SJSA1 (cell line): ENCODE results near the gene SLC35F4. TPM values are rescaled to one million over a fixed set of nuclear protein-coding genes. Genes with fewer than 3 reads are reported as not detected.
"Not testable (repeated sequence)": the region's sequence is repeated elsewhere in the genome, so short reads cannot be mapped to it uniquely, and the experiment has no call there.

Source experiments
- DNase-seq, 2 experiments: peaks; one replicate each; pipeline ENCODE4 v3.0.0-alpha.2; 2015 to 2020; ENCODE audit warnings: low spot score in 2 of 2, low read depth in 1 of 2
- H3K27ac ChIP-seq: fragments of 250-450 bp; sonication (Bioruptor Pico); 2 replicates; pipeline ENCODE4 v1.5.1; 2020; ENCODE audit warnings: mild to moderate bottlenecking, moderate library complexity
- H3K27me3 ChIP-seq: fragments of 250-450 bp; sonication (Bioruptor Pico); replicated peaks from 2 replicates; pipeline ENCODE4 v1.5.1; 2020; ENCODE audit warnings: mild to moderate bottlenecking, moderate library complexity
- H3K36me3 ChIP-seq: fragments of 250-450 bp; sonication (Bioruptor Pico); 2 replicates; pipeline ENCODE4 v1.5.1; 2020; ENCODE audit warnings: mild to moderate bottlenecking
- H3K4me1 ChIP-seq: fragments of 250-450 bp; sonication (Bioruptor Pico); replicated peaks from 2 replicates; pipeline ENCODE4 v1.6.1; 2021; ENCODE audit warnings: mild to moderate bottlenecking
- H3K4me3 ChIP-seq: fragments of 250-450 bp; sonication (Bioruptor Pico); 2 replicates; pipeline ENCODE4 v1.5.1; 2020; ENCODE audit warnings: mild to moderate bottlenecking
- H3K9me3 ChIP-seq: fragments of 250-450 bp; sonication (Bioruptor Pico); replicated peaks from 2 replicates; pipeline ENCODE4 v1.5.1; 2020; ENCODE audit warnings: mild to moderate bottlenecking
- total RNA-seq: library from RNA; depleted of rRNA; stranded (reverse); fragments of >200 nt; shearing (Covaris generic); gene quantifications from 2 replicates; pipeline ENCODE4 v1.2.3, GENCODE V29; 2014

The SLC35F4 gene
- total RNA-seq, 1 experiment from 2014 or later = not detected

DNA sequence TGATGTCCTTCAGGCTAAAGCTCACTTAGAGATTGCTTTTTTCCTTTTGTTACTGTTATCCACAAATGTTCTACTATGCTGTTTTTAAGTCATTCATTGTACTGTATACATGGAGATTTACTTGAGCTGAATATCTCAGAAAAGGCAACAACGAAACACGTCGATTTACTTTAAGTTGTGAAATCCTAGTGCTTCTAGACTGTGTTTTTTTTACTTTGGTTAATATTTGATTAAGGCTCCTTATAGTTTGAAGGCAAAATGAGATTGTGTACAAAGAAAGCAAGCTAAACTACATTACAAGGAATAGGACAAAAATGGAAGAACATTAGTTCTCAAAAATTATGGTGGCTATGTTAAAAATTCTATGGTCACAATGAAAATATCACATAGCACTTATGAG lies 114.5 kb downstream of the SLC35F4 start:
- DNase-seq = no peak
- no peaks in the 10 kb centered on the region for H3K9me3 ChIP-seq
- H3K27ac ChIP-seq = no peak overlapping the region
- no peaks in the 10 kb centered on the region for H3K4me1 ChIP-seq
- no peaks in the 10 kb centered on the region for H3K36me3 ChIP-seq
- H3K4me3 ChIP-seq = no peak overlapping the region
- no peaks in the 10 kb centered on the region for H3K27me3 ChIP-seq

DNA sequence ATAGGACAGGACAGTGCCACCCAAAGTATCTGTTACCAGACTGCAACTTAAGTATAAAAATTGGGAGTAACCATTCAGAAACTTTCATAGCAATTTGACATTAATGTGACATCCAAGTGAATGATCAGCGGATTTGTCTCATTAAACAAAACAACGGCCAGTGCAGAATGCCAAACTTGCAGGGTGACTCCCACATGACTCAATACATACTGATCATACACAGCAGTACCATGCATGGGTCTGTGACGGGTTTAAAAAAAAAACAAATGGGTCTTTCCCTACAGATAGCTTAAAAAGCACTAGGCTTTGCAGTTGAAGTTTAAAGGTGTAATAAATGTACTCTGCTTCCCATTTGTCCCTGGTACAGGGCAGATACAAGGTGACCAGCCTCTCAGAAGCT lies 116.6 kb downstream of the SLC35F4 start:
- Histone ChIP-seq H3K9me3 (no peaks in the 10 kb centered on the region), H3K4me3 (no peak overlapping the region), H3K4me1 (no peaks in the 10 kb centered on the region), H3K27me3 (no peaks in the 10 kb centered on the region), H3K36me3 (no peaks in the 10 kb centered on the region), H3K27ac (no peak overlapping the region)
- no peak for DNase-seq

DNA sequence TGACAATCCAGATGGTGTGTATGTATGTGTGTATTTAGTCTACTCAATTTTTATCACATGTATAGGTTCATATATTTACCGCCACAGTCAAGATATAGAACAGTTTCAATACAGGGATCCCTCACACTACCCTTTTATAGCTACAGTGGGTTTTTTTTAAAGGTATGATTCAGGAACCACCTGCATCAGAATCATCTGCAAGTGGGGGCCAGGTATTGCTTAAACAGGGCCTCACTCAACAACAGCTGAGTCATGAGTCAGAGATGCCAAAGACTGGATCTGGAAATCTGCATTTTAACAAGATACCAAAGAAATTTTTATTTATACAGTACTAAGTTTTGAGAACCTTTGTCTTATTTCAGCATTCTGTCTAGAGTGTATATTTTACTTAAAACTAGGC lies 117.6 kb downstream of the SLC35F4 start:
- no peaks in the 10 kb centered on the region for H3K36me3 ChIP-seq
- no peaks in the 10 kb centered on the region for H3K27me3 ChIP-seq
- no peak overlapping the region for H3K4me3 ChIP-seq
- H3K27ac ChIP-seq = no peak overlapping the region
- no peak for DNase-seq
- no peaks in the 10 kb centered on the region for H3K4me1 ChIP-seq
- H3K9me3 ChIP-seq = no peaks in the 10 kb centered on the region

GRCh38 chr14:57747036-57747435 lies 118.9 kb downstream of the SLC35F4 start:
- DNase-seq = no peak

GRCh38 chr14:57746563-57746962 lies 119.3 kb downstream of the SLC35F4 start:
- no peaks in the 10 kb centered on the region for H3K9me3 ChIP-seq

More at GRCh38 chr14:57747036-57747435, 118.9 kb downstream of the SLC35F4 start:
- no peaks in the 10 kb centered on the region for H3K9me3 ChIP-seq
- no peaks in the 10 kb centered on the region for H3K27me3 ChIP-seq
- no peak overlapping the region for H3K27ac ChIP-seq
- no peak overlapping the region for H3K4me3 ChIP-seq
- no peaks in the 10 kb centered on the region for H3K4me1 ChIP-seq
- no peaks in the 10 kb centered on the region for H3K36me3 ChIP-seq

DNA sequence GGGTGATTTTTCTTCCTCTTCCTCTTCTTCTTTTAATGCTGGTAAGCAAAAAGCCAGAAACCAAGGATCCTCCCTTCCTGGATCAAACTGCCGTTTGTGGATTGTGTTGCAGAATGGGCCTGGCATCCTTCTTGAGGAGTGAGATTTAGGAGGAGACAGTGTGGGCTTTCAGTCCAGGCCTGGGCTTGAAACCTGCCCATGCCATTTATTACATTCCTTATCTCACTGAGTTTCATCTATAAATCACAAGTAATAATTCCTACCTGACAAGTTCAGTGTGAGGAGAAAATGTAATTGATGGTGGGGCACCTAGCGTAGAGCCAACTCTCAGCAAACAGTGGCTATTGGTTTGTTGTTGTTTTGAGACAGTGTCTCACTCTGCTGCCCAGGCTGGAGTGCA lies 126.4 kb downstream of the SLC35F4 start:
- Histone ChIP-seq H3K4me3 (no peak overlapping the region), H3K36me3 (no peaks in the 10 kb centered on the region)

More at GRCh38 chr14:57746563-57746962, 119.3 kb downstream of the SLC35F4 start:
- Histone ChIP-seq H3K27me3 (no peaks in the 10 kb centered on the region), H3K36me3 (no peaks in the 10 kb centered on the region), H3K27ac (no peak overlapping the region), H3K4me3 (no peak overlapping the region), H3K4me1 (no peaks in the 10 kb centered on the region)
- DNase-seq = no peak

DNA sequence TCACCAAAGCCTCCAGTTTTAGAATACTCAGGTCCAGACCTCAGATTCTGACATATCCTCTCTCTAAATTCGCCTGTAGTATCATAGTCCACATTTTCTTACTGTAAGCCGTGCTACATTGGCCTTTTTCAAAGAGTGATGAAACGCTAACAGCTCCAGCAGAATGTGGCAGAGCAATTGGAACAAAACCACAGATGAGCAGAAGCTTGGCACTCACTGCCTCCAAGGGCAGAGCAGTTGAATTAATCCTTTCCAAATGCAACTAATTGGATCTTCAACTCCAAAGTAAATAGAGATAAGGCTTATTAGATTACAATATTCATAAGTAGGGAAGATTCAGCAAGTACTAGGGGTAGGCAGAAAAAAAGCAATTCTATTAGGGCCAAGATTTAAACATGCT lies 128.3 kb downstream of the SLC35F4 start:
- Histone ChIP-seq H3K4me3 (no peak overlapping the region), H3K36me3 (no peaks in the 10 kb centered on the region), H3K27ac (no peak overlapping the region), H3K9me3 (no peaks in the 10 kb centered on the region), H3K4me1 (no peaks in the 10 kb centered on the region), H3K27me3 (no peaks in the 10 kb centered on the region; the same call in 1 of the 2 replicates)
- no peak for DNase-seq

More for the DNA sequence above, 126.4 kb downstream of the SLC35F4 start:
- no peak for DNase-seq
- Histone ChIP-seq H3K27ac (no peak overlapping the region), H3K9me3 (no peaks in the 10 kb centered on the region), H3K27me3 (no peaks in the 10 kb centered on the region; the same call in 1 of the 2 replicates), H3K4me1 (no peaks in the 10 kb centered on the region)

DNA sequence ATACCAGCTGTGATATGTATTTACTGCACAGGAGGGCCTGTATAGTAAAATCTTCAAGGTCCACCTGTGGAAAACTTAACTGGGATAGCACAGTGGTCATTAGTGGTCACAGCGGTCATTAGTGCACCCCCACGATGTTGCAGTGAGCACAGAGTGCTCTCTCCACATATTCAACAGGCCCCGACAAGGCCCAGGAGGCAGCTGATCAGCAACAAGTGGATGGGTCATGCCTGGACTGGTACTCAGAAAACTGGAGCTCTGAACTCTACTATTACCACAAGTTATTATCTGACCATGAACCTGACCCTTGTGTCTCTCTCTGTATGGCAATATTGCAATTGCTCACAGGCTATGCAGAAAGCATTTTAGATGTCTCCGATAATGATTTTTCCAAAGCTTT lies 129.5 kb downstream of the SLC35F4 start:
- no peaks in the 10 kb centered on the region for H3K9me3 ChIP-seq
- H3K4me3 ChIP-seq = no peak overlapping the region
- H3K27ac ChIP-seq = no peak overlapping the region
- H3K27me3 ChIP-seq = no peaks in the 10 kb centered on the region; the same call in 1 of the 2 replicates
- no peak for DNase-seq
- H3K36me3 ChIP-seq = no peaks in the 10 kb centered on the region
- no peaks in the 10 kb centered on the region for H3K4me1 ChIP-seq

DNA sequence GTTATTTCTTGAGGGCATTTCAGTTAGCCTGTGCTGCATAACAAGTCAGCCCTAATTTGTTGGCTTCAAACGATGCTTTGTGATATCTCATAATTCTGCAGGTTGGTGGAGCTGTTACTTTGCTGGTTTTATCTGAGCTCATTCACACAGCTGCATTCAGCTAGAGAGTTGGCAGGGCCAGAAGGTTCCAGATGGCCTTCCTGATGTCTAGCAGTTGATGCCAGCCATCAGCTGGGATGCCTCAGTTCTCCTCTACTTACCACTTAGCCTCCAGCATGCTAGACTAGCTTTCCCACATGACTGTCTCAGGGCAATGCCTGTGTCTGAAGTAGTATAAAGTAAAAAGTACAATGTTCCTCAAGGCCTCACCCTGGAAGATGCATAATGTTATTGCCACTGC lies 130.6 kb downstream of the SLC35F4 start:
- H3K4me3 ChIP-seq = no peak overlapping the region
- no peaks in the 10 kb centered on the region for H3K36me3 ChIP-seq

DNA sequence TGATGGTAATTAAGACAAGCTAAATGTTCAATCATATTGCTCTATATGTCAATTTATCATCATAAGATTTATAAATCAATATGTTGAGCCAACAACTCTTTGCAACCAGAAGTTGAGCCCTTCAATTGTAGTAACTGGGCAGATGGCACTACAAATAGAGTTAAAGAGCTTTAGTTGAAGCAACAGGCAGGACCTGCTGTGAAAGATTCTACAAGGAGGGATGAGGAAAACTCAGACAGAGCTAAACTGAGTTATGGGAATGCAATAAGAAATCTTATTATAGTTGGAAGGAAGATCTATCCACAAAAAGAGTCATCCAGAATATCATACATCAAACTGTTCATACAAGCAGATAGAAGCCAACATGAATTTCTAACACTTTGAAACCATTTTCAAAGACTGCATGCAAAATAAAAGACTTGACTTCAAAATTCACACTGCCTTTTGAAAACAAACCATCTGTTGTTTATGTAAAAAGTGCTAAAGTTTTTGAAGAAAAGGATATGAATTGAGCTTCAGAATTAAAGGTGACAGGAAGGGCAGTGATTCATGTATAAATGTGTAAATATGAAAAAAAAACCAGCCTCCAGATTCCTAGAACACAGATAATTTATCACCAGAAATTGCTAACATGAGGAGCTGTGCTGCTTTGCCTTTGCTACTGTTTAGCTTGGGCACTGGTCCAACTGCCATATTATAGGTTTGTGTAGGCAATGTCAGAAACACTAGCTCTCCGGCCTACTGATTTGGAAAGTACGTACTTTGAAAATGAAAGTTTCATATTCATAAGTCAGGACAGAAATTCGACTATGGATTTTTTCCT lies 133.2 kb downstream of the SLC35F4 start:
- Histone ChIP-seq H3K36me3 (no peaks in the 10 kb centered on the region), H3K27ac (no peak overlapping the region), H3K4me1 (no peaks in the 10 kb centered on the region), H3K27me3 (no peaks in the 10 kb centered on the region; the same call in 1 of the 2 replicates), H3K4me3 (no peak overlapping the region), H3K9me3 (no peaks in the 10 kb centered on the region)
- no peak for DNase-seq

More for the DNA sequence above, 130.6 kb downstream of the SLC35F4 start:
- no peak overlapping the region for H3K27ac ChIP-seq
- H3K27me3 ChIP-seq = no peaks in the 10 kb centered on the region; the same call in 1 of the 2 replicates
- DNase-seq = no peak
- H3K4me1 ChIP-seq = no peaks in the 10 kb centered on the region
- H3K9me3 ChIP-seq = no peaks in the 10 kb centered on the region

DNA sequence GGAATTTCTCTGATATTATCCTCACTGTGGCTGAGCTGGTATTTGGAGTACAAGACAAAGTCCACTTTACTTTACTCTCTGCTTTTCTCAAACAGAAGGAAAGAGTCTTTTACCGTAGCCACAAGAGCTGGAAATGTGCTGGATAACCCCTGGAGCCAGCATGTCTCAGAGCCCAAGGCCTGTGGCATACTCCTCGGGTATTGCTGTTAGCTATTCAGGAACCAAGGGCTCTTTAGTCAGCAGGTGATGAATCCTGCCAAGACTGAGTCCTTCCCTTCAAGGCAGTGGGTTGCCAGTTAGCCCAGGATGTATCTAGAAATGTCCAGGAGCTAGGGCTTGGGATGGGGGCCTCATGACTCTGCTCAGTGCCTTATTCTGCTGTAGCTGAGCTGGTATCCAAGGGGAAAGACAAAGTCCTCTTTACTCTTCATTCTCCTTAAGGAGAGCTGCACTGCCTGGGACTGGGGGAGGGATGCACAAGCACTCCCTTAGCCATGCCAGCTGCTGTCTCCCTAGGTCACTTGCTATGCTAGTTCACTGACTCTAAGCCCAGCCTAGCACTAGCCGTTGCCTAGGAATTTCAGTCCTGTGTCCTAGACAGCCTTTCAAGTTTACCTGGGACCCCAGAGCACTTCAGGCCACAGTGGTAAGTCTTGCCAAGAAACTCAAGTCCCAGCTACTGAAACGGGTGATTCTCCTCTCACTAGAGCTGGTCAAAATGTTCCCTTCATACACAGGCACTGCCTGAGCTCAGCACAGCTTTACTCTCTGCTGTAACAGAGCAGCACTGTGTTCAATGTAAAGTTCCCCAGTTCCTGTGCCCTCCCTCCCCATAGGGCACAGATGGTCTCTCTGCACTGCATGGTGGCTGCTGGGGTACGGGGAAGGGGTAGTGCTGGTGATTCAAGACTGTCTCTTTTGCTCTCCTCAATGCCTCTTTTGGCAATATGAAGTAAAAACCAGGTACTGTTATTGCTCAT lies 136.4 kb downstream of the SLC35F4 start:
- no peaks in the 10 kb centered on the region for H3K4me1 ChIP-seq
- no peaks in the 10 kb centered on the region for H3K9me3 ChIP-seq
- H3K27me3 ChIP-seq = no peaks in the 10 kb centered on the region
- DNase-seq = no peak
- H3K36me3 ChIP-seq = no peaks in the 10 kb centered on the region
- no peak overlapping the region for H3K4me3 ChIP-seq
- H3K27ac ChIP-seq = no peak overlapping the region

DNA sequence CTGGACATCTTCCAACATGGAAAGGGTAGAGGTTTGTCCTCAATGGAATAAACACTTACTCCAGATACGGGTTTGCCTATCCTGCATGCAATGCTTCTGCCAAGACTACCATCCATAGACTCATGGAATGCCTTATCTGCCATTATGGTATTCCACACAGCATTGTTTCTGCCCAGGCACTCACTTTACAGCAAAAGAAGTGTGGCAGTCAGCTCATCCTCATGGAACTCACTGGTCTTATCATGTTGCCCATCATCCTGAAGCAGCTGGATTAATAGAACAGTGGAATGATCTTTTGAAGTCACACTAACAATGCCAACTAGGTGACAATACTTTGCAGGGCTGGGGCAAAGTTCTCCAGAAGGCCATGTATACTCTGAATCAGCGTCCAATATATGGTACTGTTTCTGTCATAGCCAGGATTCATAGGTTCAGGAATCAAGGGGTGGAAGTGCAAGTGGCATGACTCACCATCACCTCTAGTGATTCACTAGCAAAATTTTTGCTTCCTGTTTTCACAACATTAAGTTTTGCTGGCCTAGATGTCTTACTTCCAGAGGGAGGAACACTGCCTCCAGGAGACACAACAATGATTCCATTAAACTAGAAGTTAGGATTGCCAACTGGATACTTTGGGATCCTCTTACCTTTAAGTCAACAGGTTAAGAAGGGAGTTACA lies 140.4 kb downstream of the SLC35F4 start:
- Histone ChIP-seq H3K9me3 (no peaks in the 10 kb centered on the region), H3K36me3 (no peaks in the 10 kb centered on the region), H3K4me3 (no peak overlapping the region), H3K27ac (no peak overlapping the region), H3K27me3 (no peaks in the 10 kb centered on the region), H3K4me1 (no peaks in the 10 kb centered on the region)
- no peak for DNase-seq

DNA sequence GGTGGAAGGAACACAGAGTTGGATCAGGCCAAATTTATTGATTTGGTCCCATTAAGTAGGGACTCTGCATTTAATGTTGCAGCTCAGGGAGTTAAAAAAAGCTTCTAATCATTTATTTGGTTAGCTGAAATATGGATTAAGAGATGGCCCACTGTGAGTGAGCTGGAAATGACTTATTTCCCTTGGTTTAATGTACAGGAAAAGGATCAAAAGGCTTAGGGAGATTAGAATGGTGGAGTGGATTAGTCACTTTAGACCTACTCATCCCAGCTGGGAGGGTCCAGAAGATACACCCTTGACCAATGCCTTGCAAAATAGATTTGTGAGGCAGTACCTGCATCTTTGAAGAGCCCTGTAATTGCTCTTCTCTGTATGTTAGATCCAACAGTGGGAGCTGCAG lies 143.8 kb downstream of the SLC35F4 start:
- not testable (repeated sequence) for DNase-seq, H3K4me3 ChIP-seq, H3K36me3 ChIP-seq, H3K4me1 ChIP-seq, H3K9me3 ChIP-seq, H3K27me3 ChIP-seq, H3K27ac ChIP-seq
